Suprapubic skin (tissue), 4 donors: ENCODE data around the gene TSPEAR. TPM values are rescaled to one million over a fixed set of nuclear protein-coding genes. Genes with fewer than 3 reads are reported as not detected.
A peak's percentile ranks its signal among the peaks of the same experiment; 100 is the strongest.

Experiments
- DNase-seq, 2 donors: peaks; one replicate each; pipeline ENCODE4 v3.0.0-alpha.2; 2019; ENCODE audit warnings: low spot score in 2 of 2
- H3K27ac ChIP-seq: fragments of 200-600 bp; sonication (generic); one replicate; pipeline ENCODE4 v1.5.1; 2019
- H3K27me3 ChIP-seq: fragments of 200-600 bp; sonication (generic); one replicate; pipeline ENCODE4 v1.5.1; 2019
- H3K36me3 ChIP-seq: fragments of 200-600 bp; sonication (generic); one replicate; pipeline ENCODE4 v1.5.1; 2019
- H3K4me1 ChIP-seq: fragments of 200-600 bp; sonication (generic); one replicate; pipeline ENCODE4 v1.5.1; 2019
- H3K4me3 ChIP-seq: fragments of 200-600 bp; sonication (generic); one replicate; pipeline ENCODE4 v1.5.1; 2019; ENCODE audit warnings: mild to moderate bottlenecking
- H3K9me3 ChIP-seq: fragments of 200-600 bp; sonication (generic); one replicate; pipeline ENCODE4 v1.5.1; 2019
- EP300 ChIP-seq: sonication (generic); formaldehyde crosslinking; IDR thresholded peaks from one replicate; pipeline ENCODE4 v1.6.1; 2017; ENCODE audit warnings: antibody characterized with exemption
- POLR2A ChIP-seq, 2 donors: fragments of 450-650 bp; IDR thresholded peaks; one replicate each; pipeline ENCODE4 v1.6.1; 2017; ENCODE audit warnings: antibody characterized with exemption in 2 of 2, mild to moderate bottlenecking in 2 of 2, moderate library complexity in 2 of 2
- POLR2AphosphoS5 ChIP-seq, 3 donors: sonication (generic); formaldehyde crosslinking; IDR thresholded peaks; one replicate each; pipeline ENCODE4 v1.6.1; 2017; ENCODE audit warnings: antibody characterized with exemption in 3 of 3
- WGBS: methylation state at CpG from one replicate; pipeline ENCODE4 v1.1.5; 2018; 5-methylcytosine and 5-hydroxymethylcytosine counted together
- total RNA-seq, 4 donors: library from RNA; depleted of rRNA; stranded (reverse); fragments of >200 nt; gene quantifications; one replicate each; pipeline ENCODE4 v1.1.0, GENCODE V29; 2016
- TF ChIP-seq, protein P1 (sequence below), 2 donors: fragments of 200-600 bp in 1 of 2; fragments of 450-650 bp in 1 of 2; sonication (generic) in 1 of 2; IDR thresholded peaks; one replicate each; pipeline ENCODE4 v1.5.1; 2016 to 2019; ENCODE audit warnings: antibody characterized with exemption in 2 of 2, mild to moderate bottlenecking in 1 of 2, moderate library complexity in 1 of 2

Gene TSPEAR
- total RNA-seq, 4 donors from 2014 or later = 0.21 to 0.59 (median 0.32) TPM; not detected in 1

DNA sequence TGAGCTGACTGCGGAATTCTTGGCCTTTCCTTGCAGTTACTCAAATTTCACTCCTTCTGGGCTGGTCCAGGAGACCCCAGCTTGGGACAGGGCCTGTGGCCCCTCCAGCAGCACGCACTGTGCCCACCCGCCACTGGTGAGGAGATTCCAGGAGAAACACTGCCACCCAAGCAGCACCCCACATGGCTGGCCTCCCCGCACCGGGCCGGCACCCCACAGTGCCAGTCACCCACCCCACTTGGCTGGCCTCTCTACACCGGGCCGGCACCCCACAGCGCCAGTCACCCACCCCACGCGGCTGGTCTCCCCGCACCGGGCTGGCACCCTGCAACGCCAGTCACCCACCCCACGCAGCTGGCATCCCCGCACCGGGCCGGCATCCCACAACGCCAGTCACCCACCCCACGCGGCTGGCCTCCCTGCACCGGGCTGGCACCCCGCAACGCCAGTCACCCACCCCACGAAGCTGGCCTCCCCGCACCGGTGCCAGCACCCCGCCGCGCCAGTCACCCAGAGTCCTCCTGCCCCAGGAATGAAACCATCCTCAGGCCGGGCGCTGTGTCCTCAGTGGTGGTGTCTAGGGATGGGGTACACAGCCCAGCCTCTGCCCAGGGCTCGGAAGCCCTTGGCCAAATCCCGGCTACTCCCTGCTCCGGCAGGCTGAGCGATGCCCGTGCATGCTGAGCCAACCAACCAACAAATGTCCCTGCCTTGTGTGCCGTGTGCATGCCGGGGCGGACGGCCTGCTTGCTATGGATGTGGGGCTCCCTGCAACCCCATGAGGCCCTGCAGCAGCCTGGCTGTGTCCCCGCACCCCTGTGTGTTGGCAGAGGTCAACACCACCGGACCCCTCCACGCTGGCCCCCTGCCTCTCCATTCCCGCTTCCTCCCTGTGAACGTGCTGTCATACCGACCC, 38.6 kb upstream of the TSPEAR start:
- WGBS = 69% methylated on average over 25 of the region's 47 CpGs
- Histone ChIP-seq H3K4me1 (peaks cover 27% of the 10 kb centered on the region), H3K36me3 (no peaks in the 10 kb centered on the region), H3K27me3 (peaks cover 31% of the 10 kb centered on the region), H3K4me3 (peak overlapping the region; percentile 21), H3K27ac (no peak overlapping the region), H3K9me3 (no peaks in the 10 kb centered on the region)
- DNase-seq = no peak
- TF ChIP-seq POLR2A (IDR thresholded peaks at IDR 0.05) (no peak), EP300 (no peak), POLR2AphosphoS5 (IDR thresholded peaks at IDR 0.05) (no peak)
- TF ChIP-seq, protein P1, sequence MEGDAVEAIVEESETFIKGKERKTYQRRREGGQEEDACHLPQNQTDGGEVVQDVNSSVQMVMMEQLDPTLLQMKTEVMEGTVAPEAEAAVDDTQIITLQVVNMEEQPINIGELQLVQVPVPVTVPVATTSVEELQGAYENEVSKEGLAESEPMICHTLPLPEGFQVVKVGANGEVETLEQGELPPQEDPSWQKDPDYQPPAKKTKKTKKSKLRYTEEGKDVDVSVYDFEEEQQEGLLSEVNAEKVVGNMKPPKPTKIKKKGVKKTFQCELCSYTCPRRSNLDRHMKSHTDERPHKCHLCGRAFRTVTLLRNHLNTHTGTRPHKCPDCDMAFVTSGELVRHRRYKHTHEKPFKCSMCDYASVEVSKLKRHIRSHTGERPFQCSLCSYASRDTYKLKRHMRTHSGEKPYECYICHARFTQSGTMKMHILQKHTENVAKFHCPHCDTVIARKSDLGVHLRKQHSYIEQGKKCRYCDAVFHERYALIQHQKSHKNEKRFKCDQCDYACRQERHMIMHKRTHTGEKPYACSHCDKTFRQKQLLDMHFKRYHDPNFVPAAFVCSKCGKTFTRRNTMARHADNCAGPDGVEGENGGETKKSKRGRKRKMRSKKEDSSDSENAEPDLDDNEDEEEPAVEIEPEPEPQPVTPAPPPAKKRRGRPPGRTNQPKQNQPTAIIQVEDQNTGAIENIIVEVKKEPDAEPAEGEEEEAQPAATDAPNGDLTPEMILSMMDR (IDR thresholded peaks at IDR 0.05) = no peak

DNA sequence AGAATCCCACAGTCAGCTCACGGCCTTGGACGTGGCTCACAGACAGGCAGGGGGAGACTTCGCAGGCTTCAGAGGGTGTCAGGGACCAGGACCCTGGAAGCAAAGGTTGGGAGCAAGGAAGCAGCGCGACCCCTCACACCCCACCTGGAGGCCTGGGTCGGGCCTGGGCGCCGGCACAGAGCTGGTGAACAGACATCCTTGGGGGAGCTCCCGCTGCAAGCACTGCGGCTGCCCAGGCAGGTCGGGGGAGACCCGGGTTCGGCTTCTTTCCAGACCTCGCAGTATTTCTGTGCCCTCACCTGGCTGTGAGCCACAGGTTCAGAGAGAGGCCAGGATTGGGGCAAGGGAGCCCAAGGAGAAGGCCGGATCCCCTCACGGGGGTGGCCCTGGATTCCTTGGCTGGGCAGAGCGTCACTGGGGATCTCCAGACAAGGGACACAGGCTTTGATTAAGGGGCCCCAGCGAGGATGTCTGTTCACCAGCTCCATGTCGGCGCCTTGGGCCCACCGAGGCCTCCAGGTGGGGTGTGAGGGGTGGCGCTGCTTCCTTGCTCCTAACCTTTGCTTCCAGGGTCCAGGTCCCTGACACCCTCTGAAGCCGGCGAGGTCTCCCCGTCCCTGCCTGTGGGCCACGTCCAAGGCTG, 37.9 kb upstream of the TSPEAR start:
- Histone ChIP-seq H3K36me3 (no peaks in the 10 kb centered on the region), H3K4me3 (peak overlapping the region; percentile 21), H3K27ac (no peak overlapping the region), H3K4me1 (peaks cover 27% of the 10 kb centered on the region), H3K27me3 (peaks cover 31% of the 10 kb centered on the region), H3K9me3 (no peaks in the 10 kb centered on the region)
- no peak for TF ChIP-seq POLR2A (IDR thresholded peaks at IDR 0.05)
- TF ChIP-seq, protein P1 (IDR thresholded peaks at IDR 0.05) = no peak
- TF ChIP-seq EP300 = no peak
- TF ChIP-seq POLR2AphosphoS5 (IDR thresholded peaks at IDR 0.05) = no peak
- 25% methylated on average over 16 of the region's 26 CpGs for WGBS
- DNase-seq = no peak

DNA sequence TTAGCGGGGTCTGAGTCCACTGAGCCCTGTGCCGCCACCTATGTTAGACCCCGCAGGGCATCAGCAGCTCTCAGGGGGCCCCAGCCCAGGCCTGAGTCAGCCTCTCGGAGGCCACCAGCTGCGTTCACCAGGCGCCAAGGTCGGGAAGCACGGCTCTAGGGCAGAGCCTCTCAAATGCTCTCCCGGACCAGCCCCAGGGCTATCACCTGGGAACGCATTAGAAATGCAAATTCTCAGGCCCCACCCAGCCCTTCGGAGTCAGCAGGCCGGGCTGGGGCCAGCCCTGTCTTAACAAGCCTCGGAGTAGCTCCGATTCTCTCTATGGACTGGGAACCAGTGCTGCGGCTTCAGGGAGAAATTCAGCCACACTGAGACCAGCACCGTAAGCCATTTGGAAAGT, 37.2 kb upstream of the TSPEAR start:
- Histone ChIP-seq H3K27ac (no peak overlapping the region), H3K36me3 (no peaks in the 10 kb centered on the region), H3K4me3 (peak overlapping the region; percentile 21), H3K27me3 (peaks cover 31% of the 10 kb centered on the region), H3K4me1 (peaks cover 25% of the 10 kb centered on the region), H3K9me3 (no peaks in the 10 kb centered on the region)
- no peak for DNase-seq
- WGBS = 43% methylated on average over 15 of the region's 16 CpGs
- TF ChIP-seq POLR2A (IDR thresholded peaks at IDR 0.05) = no peak
- TF ChIP-seq POLR2AphosphoS5 (IDR thresholded peaks at IDR 0.05) = no peak
- TF ChIP-seq, protein P1 (IDR thresholded peaks at IDR 0.05) = no peak
- no peak for TF ChIP-seq EP300

DNA sequence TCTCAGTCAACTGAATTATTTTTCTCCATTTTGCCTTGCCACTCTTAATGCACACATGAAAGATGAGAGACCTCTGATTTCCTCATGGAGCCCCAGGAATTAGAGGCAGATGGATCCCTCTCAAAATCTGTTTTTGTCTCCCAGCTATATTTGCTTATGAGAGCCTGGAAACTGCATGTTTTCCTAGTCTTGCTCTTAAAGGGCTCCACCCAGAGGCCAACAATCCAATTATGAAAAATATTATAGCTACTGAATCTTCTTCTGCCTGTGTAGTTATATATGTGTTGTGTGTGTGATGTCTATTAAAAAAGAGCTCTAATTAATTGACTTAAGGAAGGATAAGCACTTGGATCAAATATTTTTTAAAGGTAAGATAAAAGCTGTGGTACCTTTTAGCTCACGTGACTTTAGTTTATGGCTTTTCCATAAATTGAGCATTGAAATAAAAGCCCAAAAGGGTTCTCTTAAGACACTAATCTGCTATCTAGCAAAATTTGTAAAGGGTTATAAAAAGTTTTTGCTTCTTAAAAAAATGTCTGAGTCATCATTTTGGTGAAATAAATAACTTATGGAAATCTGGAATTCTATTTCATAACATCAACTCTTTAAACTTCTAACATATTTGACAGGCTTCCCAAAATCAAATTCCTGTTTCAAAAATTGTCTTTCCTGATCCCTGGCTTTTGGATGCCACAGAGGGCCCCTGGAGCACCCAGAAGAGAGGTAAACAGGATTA, 31.2 kb upstream of the TSPEAR start:
- no peak for TF ChIP-seq POLR2A (IDR thresholded peaks at IDR 0.05)
- no peak for TF ChIP-seq POLR2AphosphoS5 (IDR thresholded peaks at IDR 0.05)
- TF ChIP-seq EP300 = no peak
- TF ChIP-seq, protein P1 (IDR thresholded peaks at IDR 0.05) = no peak
- Histone ChIP-seq H3K4me3 (no peak overlapping the region), H3K9me3 (no peaks in the 10 kb centered on the region), H3K27me3 (no peaks in the 10 kb centered on the region), H3K36me3 (no peaks in the 10 kb centered on the region), H3K27ac (no peak overlapping the region), H3K4me1 (no peaks in the 10 kb centered on the region)
- 72% methylated on average over 1 of the region's 1 CpG for WGBS
- no peak for DNase-seq
